HEK293 (cell line): ENCODE results near the gene PSMA2.

Experiments used
- ATF2 ChIP-seq: fragments of 450-650 bp; formaldehyde crosslinking; IDR thresholded peaks from 2 replicates; pipeline ENCODE4 v1.5.1; 2016; ENCODE audit warnings: missing biosample characterization, missing genetic modification characterization, low read depth
- GLIS2 ChIP-seq: fragments of 450-650 bp; formaldehyde crosslinking; IDR thresholded peaks from 2 replicates; pipeline ENCODE4 v1.5.1; 2016; ENCODE audit warnings: missing biosample characterization, missing genetic modification characterization
- KLF16 ChIP-seq: fragments of 450-650 bp; formaldehyde crosslinking; IDR thresholded peaks from 2 replicates; pipeline ENCODE4 v1.5.1; 2017; ENCODE audit warnings: missing biosample characterization, missing genetic modification characterization
- SCRT2 ChIP-seq: fragments of 450-650 bp; formaldehyde crosslinking; IDR thresholded peaks from 2 replicates; pipeline ENCODE4 v1.5.1; 2016; ENCODE audit warnings: missing biosample characterization, missing genetic modification characterization
- SP7 ChIP-seq: fragments of 450-650 bp; formaldehyde crosslinking; IDR thresholded peaks from 2 replicates; pipeline ENCODE4 v1.5.1; 2016; ENCODE audit warnings: missing biosample characterization, missing genetic modification characterization
- WT1 ChIP-seq: fragments of 450-650 bp; formaldehyde crosslinking; IDR thresholded peaks from 2 replicates; pipeline ENCODE4 v1.5.1; 2016; ENCODE audit warnings: missing biosample characterization, missing genetic modification characterization
- YY2 ChIP-seq: fragments of 450-650 bp; formaldehyde crosslinking; IDR thresholded peaks from 2 replicates; pipeline ENCODE4 v1.5.1; 2016; ENCODE audit warnings: missing biosample characterization, missing genetic modification characterization
- ZBTB20 ChIP-seq: fragments of 450-650 bp; formaldehyde crosslinking; IDR thresholded peaks from 2 replicates; pipeline ENCODE4 v1.5.1; 2016; ENCODE audit warnings: missing biosample characterization, missing genetic modification characterization
- ZBTB6 ChIP-seq: fragments of 450-650 bp; formaldehyde crosslinking; IDR thresholded peaks from 2 replicates; pipeline ENCODE4 v1.5.1; 2017; ENCODE audit warnings: missing biosample characterization, missing genetic modification characterization
- ZIC2 ChIP-seq: fragments of 450-650 bp; formaldehyde crosslinking; IDR thresholded peaks from 2 replicates; pipeline ENCODE4 v1.5.1; 2016; ENCODE audit warnings: missing biosample characterization, missing genetic modification characterization
- ZNF148 ChIP-seq: fragments of 450-650 bp; formaldehyde crosslinking; IDR thresholded peaks from 2 replicates; pipeline ENCODE4 v1.5.0; 2017; ENCODE audit warnings: missing biosample characterization, missing genetic modification characterization, borderline replicate concordance
- ZNF184 ChIP-seq: fragments of 450-650 bp; IDR thresholded peaks from 2 replicates; pipeline ENCODE4 v1.5.1; 2018; ENCODE audit warnings: missing biosample characterization, mild to moderate bottlenecking, missing genetic modification characterization
- ZNF211 ChIP-seq: fragments of 450-650 bp; formaldehyde crosslinking; IDR thresholded peaks from 2 replicates; pipeline ENCODE4 v1.5.1; 2016; ENCODE audit warnings: low read depth, missing biosample characterization, missing genetic modification characterization
- ZNF221 ChIP-seq: fragments of 450-650 bp; formaldehyde crosslinking; IDR thresholded peaks from 2 replicates; pipeline ENCODE4 v1.5.1; 2017; ENCODE audit warnings: missing biosample characterization, missing genetic modification characterization, borderline replicate concordance
- ZNF239 ChIP-seq: fragments of 450-650 bp; formaldehyde crosslinking; IDR thresholded peaks from 2 replicates; pipeline ENCODE4 v1.5.1; 2016; ENCODE audit warnings: missing biosample characterization, missing genetic modification characterization
- ZNF404 ChIP-seq: fragments of 450-650 bp; formaldehyde crosslinking; IDR thresholded peaks from 2 replicates; pipeline ENCODE4 v1.5.1; 2017; ENCODE audit warnings: missing biosample characterization, missing genetic modification characterization
- ZNF529 ChIP-seq: fragments of 450-650 bp; formaldehyde crosslinking; IDR thresholded peaks from 2 replicates; pipeline ENCODE4 v1.5.1; 2017; ENCODE audit warnings: missing genetic modification characterization, missing biosample characterization; ENCODE audit not compliant: insufficient replicate concordance
- ZNF623 ChIP-seq: fragments of 450-650 bp; formaldehyde crosslinking; IDR thresholded peaks from 2 replicates; pipeline ENCODE4 v1.5.1; 2016; ENCODE audit warnings: missing biosample characterization, missing genetic modification characterization
- ZNF624 ChIP-seq: fragments of 450-650 bp; formaldehyde crosslinking; IDR thresholded peaks from 2 replicates; pipeline ENCODE4 v1.5.1; 2017; ENCODE audit warnings: missing biosample characterization, missing genetic modification characterization
- ZNF776 ChIP-seq: fragments of 450-650 bp; formaldehyde crosslinking; IDR thresholded peaks from 2 replicates; pipeline ENCODE4 v1.5.0; 2017; ENCODE audit warnings: missing biosample characterization, missing genetic modification characterization, borderline replicate concordance
- TF ChIP-seq, protein P1 (sequence below): fragments of 450-650 bp; formaldehyde crosslinking; IDR thresholded peaks from 2 replicates; pipeline ENCODE4 v1.5.1; 2016; ENCODE audit warnings: missing biosample characterization, missing genetic modification characterization
- TF ChIP-seq, protein P2 (sequence below): fragments of 450-650 bp; formaldehyde crosslinking; IDR thresholded peaks from 2 replicates; pipeline ENCODE4 v1.5.1; 2017; ENCODE audit warnings: missing biosample characterization, missing genetic modification characterization

PSMA2 gene

DNA sequence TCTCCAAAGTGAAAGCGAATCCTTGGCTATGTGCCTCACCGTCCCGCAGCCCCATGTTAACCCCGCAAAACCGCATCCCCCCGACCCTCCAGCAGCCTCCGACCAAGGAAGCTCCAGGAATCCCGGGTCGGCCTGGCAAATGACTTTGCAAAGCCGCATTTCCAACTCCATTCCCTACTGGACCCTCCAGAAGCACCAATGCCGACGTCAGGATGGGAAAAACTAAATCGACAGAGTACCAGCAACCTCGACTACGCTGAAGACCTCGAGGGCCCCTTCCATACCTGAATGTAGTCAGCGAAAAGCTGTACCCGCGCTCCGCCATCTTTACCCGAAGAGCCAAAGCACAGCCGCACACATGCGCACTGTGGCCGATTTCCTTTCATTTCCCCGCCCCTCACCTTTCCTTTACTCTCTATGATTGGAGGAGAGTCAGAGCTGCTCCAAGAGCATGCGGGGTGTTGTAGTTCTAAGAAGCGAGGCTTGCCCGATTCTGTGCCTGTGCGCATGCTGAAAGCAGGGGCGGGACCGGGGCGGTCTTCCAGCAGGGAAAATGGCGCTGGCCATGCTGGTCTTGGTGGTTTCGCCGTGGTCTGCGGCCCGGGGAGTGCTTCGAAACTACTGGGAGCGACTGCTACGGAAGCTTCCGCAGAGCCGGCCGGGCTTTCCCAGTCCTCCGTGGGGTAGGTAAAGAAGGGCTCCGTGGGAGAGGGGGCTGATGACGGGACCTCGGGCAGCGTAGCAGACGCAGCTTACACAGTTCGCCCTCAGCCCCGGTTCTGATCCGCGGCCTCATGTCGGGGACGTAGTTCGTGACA is at the start of gene PSMA2, which contains the start of gene MRPL32 (continued):
- TF ChIP-seq ZBTB6 (no peak), GLIS2 (tag by site-specific recombination) (no peak), SP7 (tag by site-specific recombination) (peak; percentile 61; the same call in 1 of the 2 replicates), ZNF624 (tag by site-specific recombination) (no peak), ZNF623 (no peak), SCRT2 (tag by site-specific recombination) (no peak), ZNF211 (tag by site-specific recombination) (no peak), ZIC2 (tag by site-specific recombination) (no peak), ZNF221 (tag by site-specific recombination) (no peak), KLF16 (tag by site-specific recombination) (peak; percentile 64; the same call in 1 of the 2 replicates), ZNF184 (no peak), YY2 (peak; percentile 84), ATF2 (no peak), ZNF404 (no peak), ZNF148 (tag by site-specific recombination) (no peak), ZNF529 (tag by site-specific recombination) (no peak), ZNF776 (tag by site-specific recombination) (no peak), WT1 (tag by site-specific recombination) (peak; percentile 20; the same call in 1 of the 2 replicates), ZNF239 (no peak), ZBTB20 (tag by site-specific recombination) (peak; percentile 75)
- TF ChIP-seq, protein P1, sequence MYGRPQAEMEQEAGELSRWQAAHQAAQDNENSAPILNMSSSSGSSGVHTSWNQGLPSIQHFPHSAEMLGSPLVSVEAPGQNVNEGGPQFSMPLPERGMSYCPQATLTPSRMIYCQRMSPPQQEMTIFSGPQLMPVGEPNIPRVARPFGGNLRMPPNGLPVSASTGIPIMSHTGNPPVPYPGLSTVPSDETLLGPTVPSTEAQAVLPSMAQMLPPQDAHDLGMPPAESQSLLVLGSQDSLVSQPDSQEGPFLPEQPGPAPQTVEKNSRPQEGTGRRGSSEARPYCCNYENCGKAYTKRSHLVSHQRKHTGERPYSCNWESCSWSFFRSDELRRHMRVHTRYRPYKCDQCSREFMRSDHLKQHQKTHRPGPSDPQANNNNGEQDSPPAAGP, result 0 out of 2 replicates have a peak, but pooled peaks have one; percentile 18
- TF ChIP-seq, protein P2, sequence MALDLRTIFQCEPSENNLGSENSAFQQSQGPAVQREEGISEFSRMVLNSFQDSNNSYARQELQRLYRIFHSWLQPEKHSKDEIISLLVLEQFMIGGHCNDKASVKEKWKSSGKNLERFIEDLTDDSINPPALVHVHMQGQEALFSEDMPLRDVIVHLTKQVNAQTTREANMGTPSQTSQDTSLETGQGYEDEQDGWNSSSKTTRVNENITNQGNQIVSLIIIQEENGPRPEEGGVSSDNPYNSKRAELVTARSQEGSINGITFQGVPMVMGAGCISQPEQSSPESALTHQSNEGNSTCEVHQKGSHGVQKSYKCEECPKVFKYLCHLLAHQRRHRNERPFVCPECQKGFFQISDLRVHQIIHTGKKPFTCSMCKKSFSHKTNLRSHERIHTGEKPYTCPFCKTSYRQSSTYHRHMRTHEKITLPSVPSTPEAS (tag by site-specific recombination), result peak; percentile 51; the same call in 1 of the 2 replicates
